HL-60 (cell line): Measurements from ENCODE around the gene OR8K1.

Experiments used
- CTCF ChIP-seq: IDR thresholded peaks from one replicate; pipeline ENCODE4 v1.5.1; 2011; ENCODE audit warnings: low read length, control low read depth, inconsistent platforms; ENCODE audit not compliant: insufficient read depth
- POLR2AphosphoS5 ChIP-seq: IDR thresholded peaks from 2 replicates; pipeline ENCODE4 v1.6.1; 2012; ENCODE audit warnings: low read depth

DNA sequence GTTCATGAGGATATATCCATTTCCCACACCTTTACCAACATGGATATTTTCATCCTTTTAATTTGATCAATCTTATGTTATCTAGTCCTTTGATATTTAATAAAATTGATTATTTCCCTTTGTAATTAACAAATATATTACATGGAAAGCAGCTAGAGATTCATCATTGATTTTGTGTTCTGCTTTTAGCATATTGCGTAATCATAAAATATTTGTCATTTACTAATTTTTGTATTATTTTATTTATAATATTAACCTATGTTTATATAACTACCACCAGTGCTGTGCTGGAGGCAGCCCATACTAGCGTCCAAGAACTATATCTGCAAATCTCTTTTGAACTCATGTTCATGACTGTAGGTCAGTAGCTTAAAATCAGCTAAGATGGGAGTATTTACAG is 34.3 kb downstream of the OR8K1 start:
- TF ChIP-seq CTCF (no peak), POLR2AphosphoS5 (no peak)
